H1 (cell line): ENCODE data around the gene UBB. TPM values are rescaled to one million over a fixed set of nuclear protein-coding genes. Genes with fewer than 3 reads are reported as not detected.

Experiments used
- CTCF ChIA-PET: fragments of 300-600 bp; sonication (Branson Sonifier 250); formaldehyde crosslinking; loops from one replicate; lab custom pipeline; 2021; ENCODE audit not compliant: partially characterized antibody; lab: Charles Lee
- POLR2A ChIA-PET: fragments of 300-600 bp; sonication (Branson Sonifier 250); formaldehyde crosslinking; loops from one replicate; lab custom pipeline; 2021; ENCODE audit warnings: inconsistent platforms; ENCODE audit not compliant: partially characterized antibody; lab: Charles Lee
- DNase-seq, 2 experiments: peaks; one replicate each; pipeline versions ENCODE4 v3.0.0 to v3.0.0-alpha.2; 2010 to 2022; ENCODE audit warnings: low spot score in 2 of 2, low read depth in 1 of 2, mixed read lengths in 1 of 2
- FAIRE-seq: peaks from 2 replicates; lab custom pipeline; 2011; peaks lifted over from hg19 to GRCh38; lab: Jason Lieb, UNC
- H2AFZ ChIP-seq: 2 replicates; pipeline ENCODE4 v1.8.1; 2012; ENCODE audit warnings: low read length, inconsistent platforms
- H2AK5ac ChIP-seq: 2 replicates; pipeline ENCODE4 v1.6.1; 2013; ENCODE audit warnings: low read depth, low read length
- H2BK120ac ChIP-seq: replicated peaks from 2 replicates; pipeline ENCODE3; 2013; ENCODE audit warnings: low read depth, low read length, inconsistent platforms
- H2BK12ac ChIP-seq: 2 replicates; pipeline ENCODE4 v1.6.1; 2013; ENCODE audit warnings: low read depth, low read length
- H2BK15ac ChIP-seq: 2 replicates; pipeline ENCODE4 v1.6.1; 2013; ENCODE audit warnings: low read length
- H2BK20ac ChIP-seq: 2 replicates; pipeline ENCODE4 v1.6.1; 2013; ENCODE audit warnings: low read length
- H2BK5ac ChIP-seq: 2 replicates; pipeline ENCODE4 v1.6.1; 2013; ENCODE audit warnings: low read depth, low read length
- H3K14ac ChIP-seq: 2 replicates; pipeline ENCODE4 v1.6.1; 2013; ENCODE audit warnings: inconsistent platforms; ENCODE audit not compliant: insufficient read length
- H3K18ac ChIP-seq: 2 replicates; pipeline ENCODE4 v1.6.1; 2013; ENCODE audit warnings: low read length; ENCODE audit errors: extremely low read depth
- H3K23ac ChIP-seq: 2 replicates; pipeline ENCODE4 v1.6.1; 2013; ENCODE audit warnings: inconsistent platforms; ENCODE audit not compliant: insufficient read length
- H3K23me2 ChIP-seq: 2 replicates; pipeline ENCODE4 v1.6.1; 2013; ENCODE audit warnings: low read depth, low read length
- H3K27ac ChIP-seq: 2 replicates; pipeline ENCODE4 v1.6.1; 2011; ENCODE audit warnings: low read depth, low read length, inconsistent platforms
- H3K27me3 ChIP-seq, 4 experiments: replicated peaks in 1 of 4; 1 replicate in 1 of 4; 2 replicates in 3 of 4; pipeline versions ENCODE4 v1.6.1 to v1.8.1; 2011 to 2013; ENCODE audit warnings: low read length in 3 of 4, mild to moderate bottlenecking in 3 of 4, inconsistent platforms in 2 of 4, mixed read lengths in 2 of 4, moderate library complexity in 1 of 4; ENCODE audit not compliant: control insufficient read depth in 3 of 4, insufficient read depth in 3 of 4; ENCODE audit errors: extremely low read depth in 1 of 4
- H3K36me3 ChIP-seq, 4 experiments: 2 replicates each; pipeline versions ENCODE4 v1.6.1 to v1.8.1; 2011 to 2013; ENCODE audit warnings: mild to moderate bottlenecking in 4 of 4, low read length in 3 of 4, moderate library complexity in 2 of 4, control low read depth in 1 of 4, inconsistent platforms in 1 of 4; ENCODE audit not compliant: insufficient read depth in 4 of 4, control insufficient read depth in 2 of 4
- H3K4ac ChIP-seq: replicated peaks from 2 replicates; pipeline ENCODE3; 2013; ENCODE audit warnings: low read length, low read depth, mixed read lengths, inconsistent platforms; ENCODE audit not compliant: insufficient read length
- H3K4me1 ChIP-seq, 4 experiments: replicated peaks in 1 of 4; 1 replicate in 1 of 4; 2 replicates in 3 of 4; pipeline versions ENCODE4 v1.6.1 to v1.8.1; 2011 to 2013; ENCODE audit warnings: low read length in 3 of 4, inconsistent platforms in 2 of 4, mixed read lengths in 1 of 4; ENCODE audit not compliant: insufficient read depth in 4 of 4, control insufficient read depth in 3 of 4
- H3K4me2 ChIP-seq, 2 experiments: 2 replicates each; pipeline versions ENCODE4 v1.6.1 to v1.8.1; 2011 to 2013; ENCODE audit warnings: low read depth in 2 of 2, low read length in 2 of 2, control low read depth in 1 of 2, inconsistent platforms in 1 of 2, mild to moderate bottlenecking in 1 of 2; ENCODE audit not compliant: insufficient read depth in 1 of 2
- H3K4me3 ChIP-seq, 4 experiments: fragments of 200-600, 300-600 bp in 1 of 4; sonication (generic), shearing (Covaris generic), sonication (Bioruptor Twin) in 1 of 4; 2 replicates each; pipeline versions ENCODE4 v1.5.1 to v1.8.1; 2011 to 2016; ENCODE audit warnings: low read length in 4 of 4, low read depth in 3 of 4, control low read depth in 2 of 4, inconsistent platforms in 2 of 4, mild to moderate bottlenecking in 2 of 4, mixed read lengths in 1 of 4, moderate library complexity in 1 of 4; ENCODE audit not compliant: insufficient read depth in 2 of 4; ENCODE audit errors: extremely low read depth in 1 of 4
- H3K56ac ChIP-seq: replicated peaks from 2 replicates; pipeline ENCODE3; 2013; ENCODE audit warnings: low read depth, mild to moderate bottlenecking, mixed read lengths, low read length, inconsistent platforms; ENCODE audit not compliant: insufficient read length
- H3K79me1 ChIP-seq: 2 replicates; pipeline ENCODE4 v1.6.1; 2013; ENCODE audit warnings: low read depth, low read length, control low read depth
- H3K79me2 ChIP-seq, 2 experiments: 2 replicates each; pipeline versions ENCODE4 v1.6.1 to v1.8.1; 2012 to 2013; ENCODE audit warnings: low read length in 2 of 2, mild to moderate bottlenecking in 2 of 2, inconsistent platforms in 1 of 2; ENCODE audit not compliant: insufficient read depth in 2 of 2, control insufficient read depth in 1 of 2
- H3K9ac ChIP-seq, 4 experiments: replicated peaks in 1 of 4; 1 replicate in 1 of 4; 2 replicates in 3 of 4; pipeline versions ENCODE4 v1.6.1 to v1.8.1; 2011 to 2013; ENCODE audit warnings: low read depth in 3 of 4, low read length in 3 of 4, control low read depth in 2 of 4, mild to moderate bottlenecking in 2 of 4, moderate library complexity in 2 of 4, inconsistent platforms in 1 of 4; ENCODE audit errors: extremely low read depth in 1 of 4
- H3K9me3 ChIP-seq, 2 experiments: 2 replicates each; pipeline versions ENCODE4 v1.6.1 to v1.8.1; 2012 to 2013; ENCODE audit warnings: mild to moderate bottlenecking in 2 of 2, moderate library complexity in 2 of 2, control low read depth in 1 of 2, inconsistent platforms in 1 of 2, low read depth in 1 of 2, low read length in 1 of 2, mixed read lengths in 1 of 2; ENCODE audit not compliant: insufficient read depth in 2 of 2
- H4K20me1 ChIP-seq, 2 experiments: replicated peaks in 1 of 2; 2 replicates each; pipeline versions ENCODE3 to v1.8.1; 2011 to 2013; ENCODE audit warnings: inconsistent platforms in 2 of 2, low read length in 2 of 2, mild to moderate bottlenecking in 1 of 2; ENCODE audit not compliant: insufficient read depth in 2 of 2, control insufficient read depth in 1 of 2
- H4K5ac ChIP-seq: 2 replicates; pipeline ENCODE4 v1.6.1; 2013; ENCODE audit warnings: low read length, low read depth, mixed read lengths, inconsistent platforms; ENCODE audit not compliant: insufficient read length
- H4K8ac ChIP-seq: 2 replicates; pipeline ENCODE4 v1.8.0; 2013; ENCODE audit warnings: mild to moderate bottlenecking, moderate library complexity, low read length, inconsistent platforms; ENCODE audit not compliant: insufficient read depth; ENCODE audit errors: extremely low read depth
- H4K91ac ChIP-seq: replicated peaks from 2 replicates; pipeline ENCODE3; 2013; ENCODE audit warnings: low read length, mixed read lengths, inconsistent platforms; ENCODE audit not compliant: insufficient read length
- CBX8 ChIP-seq: fragments of 300-800, 300-1000 bp; sonication (generic); IDR thresholded peaks from 2 replicates; pipeline ENCODE4 v1.7.1; 2016; ENCODE audit warnings: low read depth, low read length, borderline replicate concordance
- CHD2 ChIP-seq: IDR thresholded peaks from 2 replicates; pipeline ENCODE4 v1.6.1; 2012; ENCODE audit warnings: low read length, improper control_type of control experiment
- CREB1 ChIP-seq: IDR thresholded peaks from 2 replicates; pipeline ENCODE4 v1.6.1; 2012; ENCODE audit warnings: inconsistent platforms
- EGR1 ChIP-seq: IDR thresholded peaks from 2 replicates; pipeline ENCODE4 v1.6.1; 2011; ENCODE audit warnings: low read depth, low read length, borderline replicate concordance
- GABPA ChIP-seq: IDR thresholded peaks from 2 replicates; pipeline ENCODE4 v1.6.1; 2011; ENCODE audit warnings: mild to moderate bottlenecking, low read length, moderate library complexity, borderline replicate concordance; ENCODE audit not compliant: insufficient read depth
- KDM1A ChIP-seq: fragments of 200-600, 300-600 bp; sonication (generic); IDR thresholded peaks from 2 replicates; pipeline ENCODE4 v1.7.1; 2016; ENCODE audit warnings: mild to moderate bottlenecking, low read length, borderline replicate concordance
- NANOG ChIP-seq: IDR thresholded peaks from 2 replicates; pipeline ENCODE4 v1.6.1; 2011; ENCODE audit warnings: low read length, low read depth, mild to moderate bottlenecking, inconsistent platforms; ENCODE audit not compliant: insufficient read depth, poor library complexity, severe bottlenecking
- NRF1 ChIP-seq: IDR thresholded peaks from 2 replicates; pipeline ENCODE4 v1.6.1; 2011; ENCODE audit warnings: mild to moderate bottlenecking, low read depth, low read length, improper control_type of control experiment
- RAD21 ChIP-seq, 2 experiments: IDR thresholded peaks in 1 of 2; conservative IDR thresholded peaks in 1 of 2; 2 replicates each; pipeline ENCODE4 v1.6.1; 2011; ENCODE audit warnings: low read depth in 2 of 2, low read length in 2 of 2, improper control_type of control experiment in 1 of 2, inconsistent platforms in 1 of 2, mild to moderate bottlenecking in 1 of 2, moderate library complexity in 1 of 2
- RBBP5 ChIP-seq: IDR thresholded peaks from 2 replicates; pipeline ENCODE4 v1.7.1; 2012; ENCODE audit warnings: low read depth, mild to moderate bottlenecking, inconsistent platforms, low read length, moderate library complexity, borderline replicate concordance
- SIRT6 ChIP-seq: IDR thresholded peaks from one replicate; pipeline ENCODE4 v1.7.1; 2012; ENCODE audit warnings: low read length, inconsistent platforms
- SP2 ChIP-seq: IDR thresholded peaks from 2 replicates; pipeline ENCODE4 v1.6.1; 2012; ENCODE audit warnings: mild to moderate bottlenecking, low read length, inconsistent platforms
- SP4 ChIP-seq: IDR thresholded peaks from 2 replicates; pipeline ENCODE4 v1.6.1; 2012; ENCODE audit warnings: low read length, inconsistent platforms
- SUZ12 ChIP-seq: fragments of 200-600 bp; sonication (generic); IDR thresholded peaks from 2 replicates; pipeline ENCODE4 v1.6.1; 2012; ENCODE audit warnings: mild to moderate bottlenecking, inconsistent platforms, low read length, moderate library complexity, mixed read lengths
- TBP ChIP-seq: IDR thresholded peaks from 2 replicates; pipeline ENCODE4 v1.6.1; 2011; ENCODE audit warnings: low read depth, low read length, improper control_type of control experiment
- WGBS, 2 experiments: shearing (Covaris generic) in 1 of 2; methylation state at CpG; one replicate each; pipeline versions ENCODE4 v1.1.6 to v1.1.7; 2013 to 2015; ENCODE audit warnings: low lambda C conversion rate in 2 of 2, mixed read lengths in 2 of 2, inconsistent platforms in 1 of 2, low coverage in 1 of 2, missing lambda C conversion rate in 1 of 2; ENCODE audit not compliant: insufficient replicate concordance in 2 of 2, insufficient coverage in 1 of 2, insufficient read length in 1 of 2; ENCODE audit errors: extremely low coverage in 1 of 2, missing lambda C conversion rate in 1 of 2; 5-methylcytosine and 5-hydroxymethylcytosine counted together
- polyA plus RNA-seq, 7 experiments: library from polyadenylated mRNA; depleted of rRNA in 3 of 7; stranded (reverse) in 5 of 7; unstranded in 2 of 7; fragments of >200 nt in 5 of 7; fragments of 200-250 nt in 2 of 7; gene quantifications; 1 replicate in 5 of 7; 2 replicates in 1 of 7; 4 replicates in 1 of 7; pipeline versions ENCODE4 v1.2.1 to v1.2.3, GENCODE V29; 2011 to 2013; ENCODE audit warnings: missing spikeins in 2 of 7, mixed read lengths in 2 of 7
- total RNA-seq: library from RNA; stranded (reverse); fragmentation: NEBNext Ultra II Directional; extraction: Animal tissue kit (Norgen Biotek cat#: 25700); gene quantifications from 2 replicates; pipeline ENCODE4 v1.2.1, GENCODE V29; 2021

UBB gene
- total and polyA plus RNA-seq, 2 of the 8 experiments (the other 6 are each of a cell fraction or from before 2014, with no cell fraction given): 1,597 to 1,605 TPM

DNA sequence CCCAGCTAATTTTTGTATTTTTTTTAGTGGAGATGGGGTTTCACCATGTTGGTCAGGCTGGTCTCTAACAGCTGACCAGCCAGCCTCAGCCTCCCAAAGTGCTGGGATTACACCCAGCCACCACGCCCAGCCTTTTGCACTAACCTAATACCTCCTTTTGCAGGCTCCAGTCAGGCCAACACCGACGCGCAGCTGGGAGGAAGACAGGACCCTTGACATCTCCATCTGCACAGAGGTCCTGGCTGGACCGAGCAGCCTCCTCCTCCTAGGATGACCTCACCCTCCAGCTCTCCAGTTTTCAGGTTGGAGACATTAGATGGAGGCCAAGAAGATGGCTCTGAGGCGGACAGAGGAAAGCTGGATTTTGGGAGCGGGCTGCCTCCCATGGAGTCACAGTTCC, 36.5 kb downstream of the UBB start:
- no peak overlapping the region for H2BK20ac ChIP-seq
- no peaks in the 10 kb centered on the region for H3K27me3 ChIP-seq
- no peak overlapping the region for H2BK120ac ChIP-seq
- peaks cover 0 to 12% (median 5%) of the 10 kb centered on the region in 4 experiments; a peak in 6 of 7 replicates for H3K4me1 ChIP-seq
- DNase-seq (no peak), FAIRE-seq (no peak)
- H3K23me2 ChIP-seq: no peaks in the 10 kb centered on the region
- H2BK15ac ChIP-seq: no peak overlapping the region
- no peak overlapping the region for H4K5ac ChIP-seq
- H3K9ac ChIP-seq: no peak overlapping the region
- no peak overlapping the region for H2BK12ac ChIP-seq
- H3K9me3 ChIP-seq: no peaks in the 10 kb centered on the region
- no peak overlapping the region for H3K4me2 ChIP-seq
- no peaks in the 10 kb centered on the region for H4K20me1 ChIP-seq
- ChIA-PET POLR2A (interaction anchor here (0.6 to 9.2 kb wide), 5 partner anchors 12 to 36 kb away, joined by 3 to 78 read pairs (median 5); partner anchors contain the start of gene UBB), CTCF (interaction anchor here (0.7 to 6.2 kb wide), 5 partner anchors 8 to 103 kb away, joined by 3 to 53 read pairs (median 10); no protein-coding TSS in a partner anchor)
- no peak overlapping the region for H3K4me3 ChIP-seq
- no peak overlapping the region for H3K14ac ChIP-seq
- 88% methylated on average over 7 of the region's 7 CpGs; no CpG with 5 or more reads in 1 of the 2 experiments for WGBS, 2 experiments
- H3K79me1 ChIP-seq: no peaks in the 10 kb centered on the region
- H2BK5ac ChIP-seq: no peak overlapping the region
- no peak overlapping the region for H3K4ac ChIP-seq
- H3K18ac ChIP-seq: no peak overlapping the region
- H2AFZ ChIP-seq: no peak overlapping the region
- H4K91ac ChIP-seq: no peak overlapping the region
- no peaks in the 10 kb centered on the region for H3K79me2 ChIP-seq
- no peaks in the 10 kb centered on the region for H3K36me3 ChIP-seq
- H3K27ac ChIP-seq: no peak overlapping the region
- H3K56ac ChIP-seq: no peak overlapping the region
- H3K23ac ChIP-seq: no peak overlapping the region
- H4K8ac ChIP-seq: no peak overlapping the region
- H2AK5ac ChIP-seq: no peak overlapping the region; the same call in 1 of the 2 replicates
- TF ChIP-seq NANOG: no peak
- no peak for TF ChIP-seq EGR1
- no peak for TF ChIP-seq CREB1
- no peak for TF ChIP-seq SUZ12
- no peak for TF ChIP-seq CHD2
- TF ChIP-seq SP4: no peak
- TF ChIP-seq TBP: no peak
- no peak for TF ChIP-seq GABPA
- no peak for TF ChIP-seq SP2
- no peak for TF ChIP-seq SIRT6
- TF ChIP-seq CBX8: no peak
- no peak for TF ChIP-seq RBBP5
- TF ChIP-seq NRF1: no peak
- no peak for TF ChIP-seq KDM1A
- TF ChIP-seq RAD21 (IDR thresholded peaks at IDR 0.05 in 1 of 2, conservative IDR thresholded peaks at IDR 0.05 in 1 of 2; ENCODE audit: low read depth in 2 of 2, low read length in 2 of 2): no peak
